HG02870 (cell line): ENCODE results near the gene TRAF7.

ENCODE experiments used
- ATAC-seq: cut with Tn5 transposase; IDR thresholded peaks from one replicate; pipeline ENCODE4 v1.9.1; 2021; ENCODE audit warnings: mild to moderate bottlenecking, moderate library complexity; ENCODE audit not compliant: unreplicated experiment

TRAF7 gene

DNA sequence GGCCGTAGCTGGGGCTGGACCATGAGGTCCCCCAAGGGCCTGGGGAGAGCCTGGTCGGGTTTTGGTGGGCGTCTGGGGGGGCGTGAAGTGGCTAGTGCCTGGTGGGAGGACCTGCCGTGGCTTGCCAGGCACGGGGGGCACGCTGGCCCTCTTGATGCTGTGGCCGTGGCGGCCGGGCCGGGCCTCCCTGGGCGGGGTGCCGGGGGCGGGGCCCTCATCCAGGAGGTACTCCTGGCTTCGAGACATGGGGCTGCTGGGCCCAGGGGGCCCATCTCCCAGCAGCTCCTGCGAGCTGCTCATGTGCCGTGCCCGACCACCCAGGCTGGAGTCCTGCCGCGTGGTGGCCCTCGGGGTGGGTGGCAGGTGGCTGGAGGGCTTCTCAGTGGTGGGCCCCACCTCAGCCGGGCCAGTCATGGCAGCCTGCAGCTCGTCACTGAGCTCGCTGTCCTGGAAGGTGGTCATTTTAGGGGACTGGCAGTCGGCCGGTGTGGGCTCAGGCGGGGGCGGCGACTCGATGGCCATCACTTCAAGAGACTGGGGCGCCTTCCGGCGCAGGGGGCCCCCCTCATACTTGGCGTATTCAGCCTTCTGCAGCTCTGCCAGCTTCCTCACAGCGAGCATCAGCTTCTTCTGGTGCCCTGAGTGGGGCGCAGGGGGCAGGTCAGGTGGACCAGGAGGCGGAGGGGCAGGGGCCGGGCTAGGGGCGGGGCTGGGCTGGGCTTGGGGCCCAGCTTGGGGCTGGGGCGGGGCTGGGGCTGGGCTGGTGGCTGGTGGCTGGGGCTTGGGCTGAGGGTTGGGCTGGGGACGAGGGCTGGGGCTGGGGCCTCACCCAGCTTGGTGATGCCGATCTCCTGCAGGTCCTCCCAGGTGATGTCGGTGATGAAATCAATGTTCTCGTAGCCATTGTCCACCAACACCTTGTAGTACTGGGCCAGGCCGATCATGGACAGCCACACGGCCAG lies 25.7 kb downstream of the TRAF7 start:
- no peak for ATAC-seq

DNA sequence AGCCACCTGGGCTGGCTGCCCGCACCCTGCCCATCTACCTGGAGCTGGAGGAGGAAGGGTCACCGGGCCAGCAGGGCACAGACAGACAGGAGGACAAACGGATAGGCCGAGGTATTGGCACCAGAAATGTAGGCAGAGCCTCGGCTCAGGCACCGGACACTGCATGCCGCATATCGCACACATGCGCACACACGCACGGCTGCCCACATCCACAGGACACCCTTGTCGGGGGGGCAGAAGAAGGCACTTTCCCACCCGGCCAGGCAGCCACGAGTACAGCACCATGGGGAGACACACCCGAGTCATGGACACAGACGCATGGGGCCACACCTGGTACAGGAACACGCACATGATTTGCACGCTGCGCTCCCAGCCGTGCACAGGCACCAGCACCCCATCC lies 26.4 kb downstream of the TRAF7 start:
- ATAC-seq = no peak

DNA sequence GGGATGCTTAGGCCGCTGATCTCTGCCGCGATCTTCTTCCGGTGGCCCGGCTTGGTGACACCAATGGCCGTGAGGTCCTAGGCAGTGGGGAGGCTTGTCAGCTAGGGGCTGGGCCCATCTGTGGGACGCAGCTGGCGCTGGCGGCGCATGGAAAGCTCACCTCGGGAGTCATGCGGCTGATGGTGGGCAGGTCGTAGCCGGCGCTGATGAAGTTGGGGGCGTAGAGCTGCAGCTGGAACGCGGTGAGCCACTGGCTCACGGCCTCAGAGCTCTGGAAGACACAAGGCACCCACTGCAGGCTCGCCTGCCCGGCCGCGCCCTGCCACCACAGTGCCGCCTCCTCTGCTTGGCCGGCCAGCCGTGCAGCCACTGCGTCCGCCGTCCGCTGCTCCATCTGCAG lies 28.1 kb downstream of the TRAF7 start:
- no peak for ATAC-seq

DNA sequence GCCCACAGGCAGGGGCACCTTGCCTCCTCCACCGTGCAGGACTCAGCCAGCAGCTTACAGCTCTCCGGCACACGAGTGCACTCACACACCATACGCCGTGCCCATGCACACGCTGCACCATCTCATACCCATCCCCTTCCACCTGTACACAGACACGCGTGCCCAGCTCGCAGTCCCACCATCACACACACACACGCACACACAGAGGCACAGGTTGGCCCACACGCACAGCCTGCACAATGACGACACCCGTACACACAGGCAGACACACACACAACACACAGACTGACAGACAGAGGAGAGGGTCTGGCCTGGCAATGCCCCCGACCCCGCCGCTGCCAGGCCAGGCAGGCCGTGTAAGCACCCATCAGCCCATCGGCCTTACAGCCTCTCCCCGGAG lies 28.8 kb downstream of the TRAF7 start:
- no peak for ATAC-seq

DNA sequence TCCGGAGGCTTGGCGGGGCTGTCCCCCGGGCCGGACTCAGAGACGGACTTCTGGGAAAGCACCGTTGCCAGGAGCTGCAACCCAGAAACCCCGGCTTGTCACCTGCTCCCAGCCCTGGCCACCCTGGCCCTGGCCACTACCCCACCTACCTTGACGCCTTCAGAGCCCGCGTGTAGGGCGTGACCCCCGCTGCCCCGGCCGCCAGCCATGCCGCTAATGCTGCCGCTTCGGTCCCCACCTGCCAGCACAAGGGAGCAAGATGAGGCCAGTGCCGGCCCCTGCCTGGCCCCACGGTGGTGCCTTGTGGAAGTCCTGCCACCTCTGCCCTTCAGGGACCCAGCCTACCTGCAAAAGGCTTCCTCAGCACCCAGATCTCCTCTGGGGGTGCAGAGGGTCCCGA lies 29.4 kb downstream of the TRAF7 start:
- ATAC-seq = no peak

DNA sequence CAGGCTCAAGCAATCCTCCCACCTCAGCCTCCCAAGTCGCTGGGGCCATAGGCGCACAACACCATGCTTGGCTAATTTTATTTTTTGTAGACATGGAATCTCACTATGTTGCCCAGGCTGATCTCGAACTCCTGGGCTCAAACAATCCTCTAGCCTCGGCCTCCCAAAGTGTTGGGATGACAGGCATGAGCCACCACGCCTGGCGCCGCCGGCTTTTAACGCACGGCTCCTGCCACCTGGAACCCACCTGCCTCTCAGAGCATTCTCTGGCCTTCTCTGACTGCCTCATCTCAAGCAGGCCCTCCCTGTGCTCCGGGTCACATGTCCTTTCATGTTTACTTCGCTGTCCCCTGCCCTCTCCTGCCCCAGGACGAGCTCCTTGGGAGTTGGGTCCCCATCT lies 30.5 kb downstream of the TRAF7 start:
- ATAC-seq = no peak

DNA sequence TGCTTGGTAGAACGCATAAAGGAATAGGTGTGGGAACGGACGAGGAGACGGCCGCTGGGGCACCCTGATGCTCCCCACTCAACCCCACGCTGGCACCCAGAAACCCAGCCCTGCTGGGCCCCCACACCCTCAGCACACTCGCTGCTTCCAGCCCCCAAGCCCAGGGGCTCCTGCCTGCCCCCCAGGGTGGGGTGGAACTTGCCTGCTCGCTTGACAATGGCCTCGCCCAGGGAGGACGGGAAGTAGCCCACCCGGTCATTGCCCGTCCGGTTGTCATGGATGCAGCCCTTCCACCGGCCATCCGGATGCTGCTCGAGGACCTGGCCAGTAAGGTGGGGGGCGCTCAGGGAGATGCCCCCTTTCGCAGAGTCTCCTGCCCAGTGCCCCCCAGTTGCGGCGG lies 30.9 kb downstream of the TRAF7 start:
- ATAC-seq = no peak

DNA sequence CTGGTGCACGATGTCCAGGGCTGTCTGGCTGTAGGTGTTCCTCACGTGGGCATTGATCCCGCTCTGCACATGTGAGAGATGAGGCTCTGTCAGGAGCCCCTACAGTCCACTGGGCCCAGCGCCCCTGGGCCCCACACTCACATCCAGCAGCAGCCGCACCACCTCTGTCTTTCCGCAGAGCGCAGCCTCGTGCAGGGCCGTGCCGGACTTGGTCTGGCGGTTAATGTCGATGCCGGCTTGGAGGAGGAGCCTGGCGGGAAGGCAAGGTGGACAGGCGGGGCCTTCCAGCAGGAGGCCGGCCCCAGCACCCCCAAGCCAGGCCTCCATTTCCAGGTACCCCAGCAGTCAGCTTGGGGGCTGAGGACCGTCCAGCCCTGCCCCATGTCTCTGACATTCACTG lies 31.6 kb downstream of the TRAF7 start:
- no peak for ATAC-seq

DNA sequence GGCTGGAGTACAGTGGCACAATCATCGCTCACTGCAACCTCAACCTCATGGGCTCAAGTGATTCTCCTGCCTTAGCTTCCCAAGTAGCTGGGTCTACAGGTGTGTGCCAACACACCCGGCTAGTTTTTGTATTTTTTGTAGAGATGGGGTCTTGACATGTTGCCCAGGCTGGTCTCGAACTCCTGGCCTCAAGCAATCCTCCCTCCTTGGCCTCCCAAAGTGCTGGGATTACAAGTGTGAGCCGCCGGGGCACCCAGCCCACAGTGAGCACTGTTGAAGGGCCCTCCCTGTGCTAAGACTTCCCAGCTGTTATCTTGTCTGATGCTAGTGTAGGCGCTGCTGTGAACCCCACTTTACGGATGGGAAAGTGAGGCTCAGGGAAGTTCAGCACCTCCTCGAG lies 32.8 kb downstream of the TRAF7 start:
- no peak for ATAC-seq

DNA sequence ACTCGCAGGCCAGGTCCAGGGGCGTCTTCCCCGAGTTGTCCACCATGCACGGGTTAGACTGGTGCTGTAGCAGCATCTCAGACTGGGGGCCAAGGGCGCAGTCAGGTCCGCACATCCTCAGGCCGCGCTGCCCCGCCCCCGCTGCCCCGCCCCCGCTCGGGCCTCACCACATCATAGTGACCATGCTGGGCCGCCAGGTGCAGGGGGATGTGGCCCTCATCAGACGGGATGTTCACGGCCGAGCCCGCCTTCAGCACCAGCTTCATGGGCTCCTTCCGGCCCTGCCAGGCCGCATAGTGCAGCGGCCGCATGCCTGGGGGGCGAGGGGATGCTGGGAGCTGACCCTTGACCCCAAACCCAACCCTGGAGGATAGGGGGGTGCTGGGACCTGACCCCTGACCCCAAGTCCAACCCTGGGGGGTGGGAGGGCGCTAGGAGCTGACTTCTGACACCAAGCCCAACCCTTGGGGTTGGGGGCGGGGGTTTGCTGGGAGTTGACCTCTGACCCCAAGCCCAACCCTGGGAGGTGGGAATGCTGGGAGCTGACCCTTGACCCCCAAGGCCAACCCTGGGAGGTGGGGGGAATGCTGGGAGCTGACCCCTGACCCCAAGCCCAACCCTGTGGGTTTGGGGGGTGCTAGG lies 33.8 kb downstream of the TRAF7 start:
- ATAC-seq = no peak

DNA sequence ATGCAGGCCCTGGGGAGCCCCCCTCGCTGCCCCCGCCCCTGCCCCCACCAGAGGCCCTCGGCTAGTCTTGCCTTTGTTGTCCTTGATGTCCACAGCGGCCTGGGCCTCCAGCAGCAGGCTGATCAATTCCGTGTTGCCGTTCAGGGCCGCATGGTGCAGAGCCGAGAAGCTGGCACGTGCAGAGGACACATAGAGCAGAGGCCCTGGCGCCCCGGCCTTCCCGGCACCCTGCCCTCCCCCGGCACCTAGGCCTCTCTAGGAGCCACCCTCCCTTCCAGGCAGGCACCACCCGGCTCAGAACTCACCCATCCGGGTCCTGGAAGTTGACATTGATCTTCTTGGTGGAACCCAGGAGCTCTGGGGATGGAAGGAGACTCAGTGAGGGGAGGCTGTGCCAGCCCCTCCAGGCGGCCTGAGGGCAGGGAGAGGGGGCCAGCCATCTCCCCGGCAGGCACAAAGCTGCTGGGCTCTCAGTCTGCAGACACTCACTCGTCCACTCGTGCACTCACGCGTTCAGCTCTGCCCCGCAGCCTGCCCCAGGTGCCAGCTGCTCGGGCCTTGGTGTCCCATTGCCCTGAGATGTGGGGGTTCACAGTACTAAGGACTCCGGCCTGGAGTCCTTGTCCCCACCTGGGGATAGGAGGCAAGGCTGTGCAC lies 34.5 kb downstream of the TRAF7 start:
- ATAC-seq = no peak

DNA sequence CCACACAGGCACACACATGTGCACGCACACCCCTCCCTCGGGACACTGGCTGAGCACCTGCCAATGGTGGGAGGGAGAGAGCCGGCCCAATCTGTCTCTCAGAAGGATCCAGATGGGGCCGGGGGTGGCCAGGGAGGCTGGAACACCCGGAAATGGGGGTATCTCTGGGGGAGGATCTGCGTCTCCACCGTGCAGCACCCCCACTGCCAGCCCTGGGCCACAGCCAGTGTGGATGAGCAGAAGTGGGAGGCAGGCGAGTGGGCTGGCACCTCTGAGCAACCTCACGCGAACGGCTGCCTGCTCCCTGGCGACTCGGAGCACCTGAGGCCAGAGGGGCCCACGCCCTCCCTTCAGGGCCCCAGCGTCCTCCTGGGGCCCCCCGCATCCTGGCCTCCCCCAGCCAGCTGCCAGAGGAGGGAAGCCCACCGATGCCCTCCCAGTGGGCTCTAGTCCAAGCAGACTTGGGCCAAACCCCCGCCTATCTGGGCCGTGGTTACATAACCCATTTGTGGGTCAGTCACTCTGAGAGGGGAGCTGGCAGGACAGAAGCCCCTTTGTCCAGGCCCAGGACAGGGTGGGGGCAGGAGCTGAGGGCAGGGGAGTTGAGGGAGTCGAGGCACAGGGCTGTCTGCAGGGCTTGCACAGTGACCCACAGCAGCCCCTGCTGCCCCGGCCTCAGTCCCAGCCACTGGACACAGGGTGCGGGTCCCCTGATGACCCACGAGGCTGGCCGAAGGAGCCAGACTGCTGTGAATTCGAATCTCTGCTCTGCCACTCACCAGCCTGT lies 35.3 kb downstream of the TRAF7 start:
- ATAC-seq = no peak

DNA sequence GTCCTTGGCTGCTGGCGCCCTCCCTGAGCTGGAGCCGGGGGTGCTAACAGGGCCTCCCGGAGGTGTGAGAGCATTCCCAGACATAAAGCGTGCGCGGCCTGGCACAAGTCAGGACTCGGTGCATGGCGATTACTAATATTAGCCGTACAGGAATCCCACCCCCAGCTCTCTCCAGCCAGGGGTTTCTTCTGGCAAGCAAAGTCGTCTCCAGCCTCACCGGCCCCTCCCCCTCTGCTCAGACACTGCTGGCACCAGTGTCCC lies 35.8 kb downstream of the TRAF7 start:
- ATAC-seq = no peak

DNA sequence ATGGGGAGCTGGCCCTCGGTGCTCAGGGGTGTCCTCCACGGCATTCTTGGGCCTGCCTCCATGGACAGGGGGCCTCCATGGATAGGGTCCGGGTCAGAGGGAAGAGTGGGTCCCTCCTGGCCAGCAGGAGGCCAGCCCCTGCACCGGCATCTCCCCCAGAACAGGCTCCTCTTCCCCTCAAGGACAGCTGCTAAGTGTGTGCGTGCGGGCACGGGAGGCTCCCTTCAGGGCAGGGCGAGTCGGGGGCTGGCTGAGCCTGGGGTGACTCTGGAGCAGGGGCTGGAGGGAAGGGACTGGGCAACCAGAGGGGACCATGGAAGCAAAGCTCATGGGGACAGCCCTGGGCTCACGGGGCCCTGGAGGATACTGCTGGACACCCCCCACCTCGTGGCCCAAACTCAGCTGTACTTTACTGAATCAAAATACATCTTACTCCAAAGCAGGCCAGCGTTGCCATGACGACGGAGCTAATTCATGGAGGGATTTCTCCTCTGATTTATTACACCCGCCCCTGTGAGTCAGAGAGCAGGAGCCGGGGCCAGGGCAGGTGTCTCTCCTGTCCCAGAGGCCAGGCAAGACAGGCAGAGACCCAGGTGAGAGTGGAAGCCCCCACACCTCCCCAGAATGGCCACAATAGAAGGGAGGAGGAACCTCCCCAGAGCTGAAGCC lies 38.7 kb downstream of the TRAF7 start:
- ATAC-seq = no peak

DNA sequence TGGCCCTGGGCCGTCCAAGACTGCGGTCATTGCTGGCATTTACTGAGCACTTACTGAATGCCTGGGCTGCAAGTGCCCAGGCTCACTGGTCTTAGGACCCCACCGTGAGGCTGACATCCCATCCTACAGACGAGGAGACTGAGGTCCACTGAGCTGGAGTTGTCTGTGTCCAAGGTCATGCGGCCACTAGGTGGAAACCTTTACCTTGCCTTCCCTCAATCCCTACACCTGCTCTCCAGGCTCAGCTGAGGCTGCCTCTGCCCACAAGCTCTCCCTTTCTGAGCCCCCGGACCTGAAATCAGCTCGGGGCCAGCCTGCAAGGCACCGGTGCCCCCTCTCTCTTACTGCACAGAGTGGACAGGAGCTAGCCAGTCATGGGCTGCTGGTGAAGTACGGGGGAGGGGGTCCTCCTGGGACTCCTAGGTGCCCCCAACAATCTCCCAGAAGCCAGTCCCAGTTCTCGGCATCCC lies 39.3 kb downstream of the TRAF7 start:
- no peak for ATAC-seq

DNA sequence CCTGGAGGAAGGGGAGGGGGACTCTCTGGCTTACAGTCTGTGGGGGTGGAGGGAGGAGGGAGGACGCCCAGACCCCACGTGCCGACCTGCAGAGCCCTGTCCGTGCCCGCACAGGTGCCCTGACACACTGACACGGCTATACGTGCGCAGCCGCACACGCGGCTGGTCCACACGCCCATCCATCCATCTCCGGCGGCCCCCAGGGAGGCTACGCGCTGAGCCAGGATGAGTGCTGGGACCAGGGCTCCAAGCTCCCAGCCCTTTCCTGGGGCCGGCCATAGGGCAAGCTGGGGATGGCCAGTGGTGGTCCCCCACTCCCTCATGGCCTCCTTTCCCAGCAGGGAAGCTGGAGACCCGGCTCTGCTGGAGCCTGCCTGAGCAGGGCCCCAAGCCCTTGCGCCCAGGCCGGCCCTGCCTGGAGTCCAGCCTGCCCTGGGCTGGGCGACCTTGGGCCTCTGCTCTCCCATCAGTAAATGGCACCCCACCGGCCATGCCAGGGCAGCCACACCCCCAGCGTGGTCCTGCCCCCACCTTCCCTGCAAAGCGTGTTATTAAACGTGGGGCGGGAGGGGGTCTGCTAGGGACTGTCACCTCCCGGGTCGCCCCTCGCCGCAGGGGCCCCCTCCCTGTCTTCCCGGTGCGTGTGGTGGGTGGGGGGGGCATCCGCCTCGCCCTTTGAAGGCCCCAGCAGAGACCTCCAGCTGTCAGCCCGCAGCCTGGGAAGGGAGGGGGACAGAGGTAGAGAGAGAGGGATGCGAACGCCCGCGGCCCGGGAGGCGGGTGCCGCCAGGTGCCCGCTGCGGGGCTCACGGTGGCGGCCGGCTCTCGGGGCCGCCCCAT lies 40.0 kb downstream of the TRAF7 start:
- ATAC-seq = no peak

DNA sequence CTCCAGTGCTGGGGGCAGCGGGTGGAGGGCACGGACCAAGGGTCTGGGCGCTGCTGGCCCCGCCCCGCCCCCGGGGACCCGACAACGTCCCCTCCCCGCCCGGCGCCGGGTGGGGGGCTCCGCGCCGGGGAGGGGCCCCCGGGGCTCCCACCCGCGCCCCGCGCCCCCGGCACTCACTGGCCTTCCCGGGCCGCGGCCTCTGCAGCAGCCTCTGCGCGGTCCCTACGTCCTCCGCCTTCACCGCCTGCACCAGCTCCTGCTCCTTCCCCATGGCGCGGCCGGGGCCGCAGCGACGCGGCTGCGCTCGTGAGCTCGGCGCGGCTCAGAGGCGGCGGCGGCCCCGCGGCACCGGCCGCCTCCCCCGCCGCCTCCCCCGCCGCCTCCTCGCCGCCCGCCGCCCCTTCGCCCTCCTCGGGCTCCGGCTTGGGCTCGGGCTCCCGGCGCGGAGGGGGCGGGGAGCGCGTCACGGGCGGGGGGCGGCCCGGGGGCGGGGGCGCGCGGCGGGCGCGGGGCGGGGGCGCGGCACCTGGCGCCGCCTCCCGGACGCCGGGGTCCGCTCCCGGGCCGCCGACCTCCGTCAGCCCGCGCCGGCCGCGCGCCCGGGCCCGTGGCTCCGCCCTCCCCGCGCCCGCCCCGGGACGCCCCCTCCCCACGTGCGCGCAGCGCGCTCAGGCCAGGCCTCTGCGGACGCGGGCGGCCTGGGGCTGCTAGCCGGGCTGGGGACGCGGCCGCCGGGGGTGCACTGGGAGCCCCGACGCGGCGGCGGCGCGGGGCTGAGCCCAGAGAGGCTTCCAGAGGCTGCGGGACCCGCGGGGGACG lies 40.8 kb downstream of the TRAF7 start, which contains the start of gene CASKIN1:
CASKIN1 (minus strand) TSS at position 444 of the 819 bp plus-strand sequence; CDS start at position 271, 173 bp downstream.
- no peak for ATAC-seq

DNA sequence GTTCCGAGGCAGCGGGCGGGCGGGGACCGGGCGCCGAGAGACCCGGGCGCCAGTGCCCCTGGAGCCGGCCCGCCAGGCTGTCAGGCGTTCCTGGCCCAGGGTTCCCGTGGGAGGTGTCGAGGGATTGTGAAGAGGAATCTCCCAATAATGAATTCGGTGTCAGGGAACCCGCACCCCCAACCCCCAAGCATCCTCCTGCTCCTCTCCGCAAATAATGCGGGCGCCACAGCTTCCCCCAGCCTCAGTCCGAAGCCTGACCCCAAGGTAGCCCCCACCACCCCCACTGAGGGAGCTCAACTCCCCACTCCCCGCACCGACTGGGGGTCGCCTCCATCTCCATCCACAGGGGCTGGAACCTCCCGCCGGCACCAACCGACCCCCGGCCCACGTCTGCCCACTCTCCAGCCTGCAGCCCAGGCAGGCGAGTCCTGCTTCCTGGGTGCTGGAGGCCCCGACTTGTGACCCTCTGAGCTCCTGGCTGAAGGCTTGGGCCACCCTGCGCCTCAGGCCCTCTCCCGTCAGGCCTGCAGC lies 41.5 kb downstream of the TRAF7 start:
- ATAC-seq = no peak

DNA sequence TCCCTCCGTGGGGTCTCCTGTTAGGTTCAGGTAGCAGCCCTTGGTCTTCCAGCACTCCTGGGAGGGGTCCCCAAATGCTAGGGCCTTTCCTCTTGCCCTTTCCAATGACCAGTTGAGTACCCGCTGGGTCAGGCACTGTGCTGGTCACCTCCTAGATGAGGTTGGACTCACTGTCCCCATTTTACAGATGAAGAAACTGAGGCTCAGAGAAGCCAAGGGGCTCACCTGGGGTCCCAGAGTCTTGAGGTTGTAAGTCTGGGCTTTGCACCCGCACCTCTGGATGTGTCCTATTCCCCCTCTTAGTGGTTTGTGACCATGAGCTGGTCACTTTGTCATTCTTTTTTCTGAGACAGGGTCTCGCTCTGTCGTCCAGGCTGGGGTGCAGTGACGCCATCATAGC lies 42.2 kb downstream of the TRAF7 start:
- ATAC-seq = no peak
